Muscle of leg (tissue), 11 donors: ENCODE results near the gene ARPIN. TPM values are rescaled to one million over a fixed set of nuclear protein-coding genes. Genes with fewer than 3 reads are reported as not detected.
"Not testable (repeated sequence)": the region's sequence is repeated elsewhere in the genome, so short reads cannot be mapped to it uniquely, and the experiment has no call there.

ENCODE experiments used
- DNase-seq: peaks from one replicate; pipeline ENCODE4 v3.0.0; 2013
- H3K27ac ChIP-seq: one replicate; pipeline ENCODE4 v1.5.1; 2013; ENCODE audit warnings: mild to moderate bottlenecking, low read length, control low read depth
- H3K27me3 ChIP-seq: one replicate; pipeline ENCODE4 v1.6.1; 2013; ENCODE audit warnings: low read length; ENCODE audit not compliant: control insufficient read depth, insufficient read depth
- H3K36me3 ChIP-seq: one replicate; pipeline ENCODE4 v1.6.1; 2013; ENCODE audit warnings: low read length; ENCODE audit not compliant: control insufficient read depth, insufficient read depth
- H3K4me1 ChIP-seq: one replicate; pipeline ENCODE4 v1.6.1; 2013; ENCODE audit warnings: low read length; ENCODE audit not compliant: control insufficient read depth, insufficient read depth
- H3K4me3 ChIP-seq: one replicate; pipeline ENCODE4 v1.5.1; 2013; ENCODE audit warnings: low read length, control low read depth
- H3K9me3 ChIP-seq: replicated peaks from 2 replicates; pipeline ENCODE4 v1.6.1; 2013; ENCODE audit warnings: low read depth, low read length; ENCODE audit not compliant: control insufficient read depth
- WGBS: methylation state at CpG from one replicate; pipeline ENCODE4 v1.1.5; 2013; ENCODE audit warnings: missing lambda C conversion rate; ENCODE audit not compliant: insufficient coverage; 5-methylcytosine and 5-hydroxymethylcytosine counted together
- polyA plus RNA-seq, 8 donors: library from polyadenylated mRNA; unstranded; fragments of 120-200 nt; gene quantifications; one replicate each; pipeline versions ENCODE4 v1.2.1 to v1.2.3, GENCODE V29; 2013; ENCODE audit warnings: inconsistent platforms in 1 of 8, low replicate concordance in 1 of 8; ENCODE audit not compliant: insufficient read length in 8 of 8, insufficient read depth in 1 of 8
- total RNA-seq: library from RNA; stranded (reverse); fragments of 120-200 nt; gene quantifications from one replicate; pipeline ENCODE4 v1.2.4, GENCODE V29; 2013

Gene ARPIN
- total and polyA plus RNA-seq, 9 donors, result 10.1 to 21.3 (median 16.9) TPM

- no peak for DNase-seq
- Histone ChIP-seq H3K27ac (no peak overlapping the region), H3K4me1 (no peaks in the 10 kb centered on the region), H3K27me3 (no peaks in the 10 kb centered on the region), H3K4me3 (no peak overlapping the region), H3K9me3 (no peaks in the 10 kb centered on the region), H3K36me3 (peaks cover 41% of the 10 kb centered on the region)
- WGBS, result no CpG with 5 or more reads among the region's 3 CpGs
Measured at GRCh38 chr15:89864958-89865739, 47.6 kb downstream of the ARPIN start.

- H3K4me3 ChIP-seq, result no peak overlapping the region
- no peak for DNase-seq
- H3K27me3 ChIP-seq, result no peaks in the 10 kb centered on the region
- no peaks in the 10 kb centered on the region for H3K9me3 ChIP-seq
- H3K4me1 ChIP-seq, result no peaks in the 10 kb centered on the region
- peaks cover 38% of the 10 kb centered on the region for H3K36me3 ChIP-seq
- no peak overlapping the region for H3K27ac ChIP-seq
Measured at GRCh38 chr15:89863918-89864317, 48.8 kb downstream of the ARPIN start.

GRCh38 chr15:89860891-89861290, 51.9 kb downstream of the ARPIN start:
- Histone ChIP-seq H3K9me3 (no peaks in the 10 kb centered on the region), H3K27ac (no peak overlapping the region), H3K27me3 (no peaks in the 10 kb centered on the region), H3K36me3 (peaks cover 43% of the 10 kb centered on the region), H3K4me1 (no peaks in the 10 kb centered on the region), H3K4me3 (no peak overlapping the region)
- WGBS, result 86% methylated on average over 1 of the region's 2 CpGs
- no peak for DNase-seq

- Histone ChIP-seq H3K27me3 (no peaks in the 10 kb centered on the region), H3K4me3 (no peak overlapping the region), H3K4me1 (no peaks in the 10 kb centered on the region), H3K9me3 (no peaks in the 10 kb centered on the region), H3K27ac (no peak overlapping the region), H3K36me3 (peaks cover 42% of the 10 kb centered on the region)
- WGBS, result 100% methylated on average over 1 of the region's 3 CpGs
- DNase-seq, result no peak
Measured at GRCh38 chr15:89860431-89860830, 52.3 kb downstream of the ARPIN start.

GRCh38 chr15:89858661-89859458, 53.9 kb downstream of the ARPIN start:
- Histone ChIP-seq H3K9me3 (no peaks in the 10 kb centered on the region), H3K27me3 (no peaks in the 10 kb centered on the region), H3K27ac (no peak overlapping the region), H3K4me3 (no peak overlapping the region), H3K36me3 (peaks cover 34% of the 10 kb centered on the region), H3K4me1 (no peaks in the 10 kb centered on the region)
- 95% methylated on average over 3 of the region's 9 CpGs for WGBS
- DNase-seq, result no peak

- Histone ChIP-seq H3K36me3 (peaks cover 30% of the 10 kb centered on the region), H3K9me3 (no peaks in the 10 kb centered on the region), H3K27me3 (no peaks in the 10 kb centered on the region), H3K4me1 (no peaks in the 10 kb centered on the region), H3K4me3 (no peak overlapping the region), H3K27ac (no peak overlapping the region)
- DNase-seq, result no peak
- WGBS, result no CpG with 5 or more reads among the region's 3 CpGs
Measured at GRCh38 chr15:89857673-89858072, 55.1 kb downstream of the ARPIN start.

GRCh38 chr15:89855948-89856347, 56.8 kb downstream of the ARPIN start:
- H3K4me3 ChIP-seq, result no peak overlapping the region
- H3K27me3 ChIP-seq, result no peaks in the 10 kb centered on the region
- H3K36me3 ChIP-seq, result peaks cover 35% of the 10 kb centered on the region
- WGBS, result 95% methylated on average over 2 of the region's 3 CpGs
- H3K27ac ChIP-seq, result no peak overlapping the region
- H3K4me1 ChIP-seq, result no peaks in the 10 kb centered on the region
- no peak for DNase-seq
- H3K9me3 ChIP-seq, result no peaks in the 10 kb centered on the region

GRCh38 chr15:89854863-89855262, 57.9 kb downstream of the ARPIN start:
- H3K4me3 ChIP-seq, DNase-seq, H3K27ac ChIP-seq, H3K27me3 ChIP-seq, H3K4me1 ChIP-seq, H3K9me3 ChIP-seq: not testable (repeated sequence)
- 88% methylated on average over 4 of the region's 17 CpGs for WGBS
- peaks cover 26% of the 10 kb centered on the region for H3K36me3 ChIP-seq

GRCh38 chr15:89852342-89852995, 60.3 kb downstream of the ARPIN start:
- H3K4me1 ChIP-seq, result no peaks in the 10 kb centered on the region

GRCh38 chr15:89851673-89852341, 60.9 kb downstream of the ARPIN start:
- Histone ChIP-seq H3K36me3 (peaks cover 31% of the 10 kb centered on the region), H3K27ac (no peak overlapping the region), H3K27me3 (no peaks in the 10 kb centered on the region), H3K4me1 (no peaks in the 10 kb centered on the region), H3K9me3 (no peaks in the 10 kb centered on the region), H3K4me3 (no peak overlapping the region)
- WGBS, result 93% methylated on average over 2 of the region's 5 CpGs
- no peak for DNase-seq

More at GRCh38 chr15:89852342-89852995, 60.3 kb downstream of the ARPIN start:
- no peak for DNase-seq
- H3K4me3 ChIP-seq, result no peak overlapping the region
- H3K9me3 ChIP-seq, result no peaks in the 10 kb centered on the region
- no peak overlapping the region for H3K27ac ChIP-seq
- H3K36me3 ChIP-seq, result peaks cover 27% of the 10 kb centered on the region
- 94% methylated on average over 2 of the region's 3 CpGs for WGBS
- no peaks in the 10 kb centered on the region for H3K27me3 ChIP-seq
